Sigmoid colon (tissue), 4 donors: ENCODE measurements around the gene MUC3A.
"Not testable (repeated sequence)": the region's sequence is repeated elsewhere in the genome, so short reads cannot be mapped to it uniquely, and the experiment has no call there.

Source experiments
- CTCF ChIP-seq, 4 experiments: fragments of 450-650 bp in 3 of 4; fragments of 200-600 bp in 1 of 4; IDR thresholded peaks; one replicate each; pipeline ENCODE4 v1.5.1; 2016 to 2019; ENCODE audit warnings: antibody characterized with exemption in 4 of 4, mild to moderate bottlenecking in 3 of 4, moderate library complexity in 2 of 4
- POLR2A ChIP-seq, 2 donors: fragments of 450-650 bp; IDR thresholded peaks; one replicate each; pipeline ENCODE4 v1.6.1; 2016; ENCODE audit warnings: antibody characterized with exemption in 2 of 2, mild to moderate bottlenecking in 2 of 2, moderate library complexity in 2 of 2
- POLR2AphosphoS5 ChIP-seq, 4 donors: sonication (generic); formaldehyde crosslinking; IDR thresholded peaks; one replicate each; pipeline ENCODE4 v1.6.1; 2017; ENCODE audit warnings: antibody characterized with exemption in 4 of 4

DNA sequence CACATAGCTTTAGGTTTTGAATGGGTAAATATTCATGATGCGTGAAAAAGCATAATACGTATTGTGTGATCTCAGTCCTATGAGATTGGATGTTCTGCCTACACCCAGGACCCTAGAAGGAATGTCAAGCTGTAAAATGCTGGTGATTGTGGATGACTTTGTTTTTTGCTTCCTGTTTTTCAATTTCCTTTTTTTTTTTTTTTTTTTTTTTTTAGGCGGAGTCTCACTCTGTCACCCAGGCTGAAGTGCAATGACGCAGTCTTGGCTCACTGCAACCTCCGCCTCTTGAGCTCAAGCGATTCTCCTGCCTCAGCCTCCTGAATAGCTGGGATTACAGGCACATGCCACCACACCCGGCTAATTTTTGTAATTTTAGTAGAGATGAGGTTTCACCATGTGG, 38.9 kb upstream of the MUC3A start:
- not testable (repeated sequence) for TF ChIP-seq POLR2AphosphoS5, CTCF, POLR2A (IDR thresholded peaks at IDR 0.05)
